IPS-18a (cell line): Measurements from ENCODE around the gene POLDIP2.

Experiments
- H3K27ac ChIP-seq: one replicate; pipeline ENCODE4 v1.5.1; 2013; ENCODE audit warnings: low read length
- H3K27me3 ChIP-seq: one replicate; pipeline ENCODE4 v1.6.1; 2013; ENCODE audit warnings: mild to moderate bottlenecking, low read length; ENCODE audit not compliant: control insufficient read depth, insufficient read depth
- H3K36me3 ChIP-seq: one replicate; pipeline ENCODE4 v1.6.1; 2013; ENCODE audit warnings: low read depth, low read length; ENCODE audit not compliant: control insufficient read depth
- H3K4me1 ChIP-seq: one replicate; pipeline ENCODE4 v1.6.1; 2013; ENCODE audit warnings: low read depth, low read length; ENCODE audit not compliant: control insufficient read depth
- H3K4me3 ChIP-seq: one replicate; pipeline ENCODE4 v1.5.1; 2013; ENCODE audit warnings: low read length
- H3K9ac ChIP-seq: one replicate; pipeline ENCODE4 v1.6.1; 2013; ENCODE audit warnings: mild to moderate bottlenecking, low read length, moderate library complexity
- H3K9me3 ChIP-seq: one replicate; pipeline ENCODE4 v1.6.1; 2013; ENCODE audit warnings: low read depth, low read length; ENCODE audit not compliant: control insufficient read depth

POLDIP2 gene

DNA sequence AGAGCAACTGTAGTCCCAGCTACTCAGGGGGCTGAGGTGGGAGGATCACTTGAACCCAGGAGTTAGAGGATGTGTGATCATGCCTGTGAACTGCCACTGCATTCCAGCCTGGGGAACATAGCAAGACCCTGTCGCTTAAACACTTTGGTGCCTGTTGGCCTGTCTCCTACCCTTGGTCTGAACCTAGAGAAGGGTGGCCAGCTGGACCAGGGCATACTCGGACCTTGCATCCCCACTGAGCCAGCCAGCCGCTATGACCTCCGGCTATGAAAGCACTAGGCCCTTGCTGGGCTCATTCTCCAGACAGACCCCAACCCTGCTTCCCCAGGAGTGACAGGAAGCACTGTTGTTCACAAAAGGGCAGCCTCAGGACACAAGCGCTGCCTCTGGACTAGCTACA is 26.7 kb downstream of the POLDIP2 start:
- Histone ChIP-seq H3K27me3 (no peaks in the 10 kb centered on the region), H3K4me1 (no peaks in the 10 kb centered on the region), H3K27ac (no peak overlapping the region), H3K9ac (no peak overlapping the region), H3K4me3 (no peak overlapping the region), H3K9me3 (no peaks in the 10 kb centered on the region), H3K36me3 (peaks cover 38% of the 10 kb centered on the region)

DNA sequence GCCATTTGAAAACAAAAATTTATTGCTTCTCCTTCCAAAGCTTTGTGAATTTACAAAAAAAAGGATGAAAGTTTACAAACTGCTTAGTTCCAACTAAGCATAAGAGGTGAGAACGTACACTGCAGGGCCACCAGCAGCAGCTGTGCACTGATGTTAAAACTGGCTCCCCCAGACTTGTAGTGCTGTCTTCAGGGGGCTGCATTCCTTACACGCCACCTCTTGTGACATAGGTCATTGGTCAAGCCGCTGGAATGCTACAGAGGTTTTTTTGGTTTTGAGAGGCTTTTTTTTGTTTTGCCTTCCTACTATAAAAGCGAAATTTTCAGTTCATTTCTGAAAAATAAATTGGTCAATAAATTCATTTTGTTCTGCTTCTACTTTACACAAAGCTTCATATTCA is 29.0 kb downstream of the POLDIP2 start:
- Histone ChIP-seq H3K9me3 (no peaks in the 10 kb centered on the region), H3K27me3 (no peaks in the 10 kb centered on the region), H3K4me1 (no peaks in the 10 kb centered on the region), H3K27ac (no peak overlapping the region), H3K36me3 (peaks cover 41% of the 10 kb centered on the region), H3K9ac (no peak overlapping the region), H3K4me3 (no peak overlapping the region)

GRCh38 chr17:28327709-28328108 is 29.6 kb downstream of the POLDIP2 start:
- Histone ChIP-seq H3K27me3 (no peaks in the 10 kb centered on the region), H3K36me3 (peaks cover 45% of the 10 kb centered on the region), H3K4me1 (peaks cover 3% of the 10 kb centered on the region)

DNA sequence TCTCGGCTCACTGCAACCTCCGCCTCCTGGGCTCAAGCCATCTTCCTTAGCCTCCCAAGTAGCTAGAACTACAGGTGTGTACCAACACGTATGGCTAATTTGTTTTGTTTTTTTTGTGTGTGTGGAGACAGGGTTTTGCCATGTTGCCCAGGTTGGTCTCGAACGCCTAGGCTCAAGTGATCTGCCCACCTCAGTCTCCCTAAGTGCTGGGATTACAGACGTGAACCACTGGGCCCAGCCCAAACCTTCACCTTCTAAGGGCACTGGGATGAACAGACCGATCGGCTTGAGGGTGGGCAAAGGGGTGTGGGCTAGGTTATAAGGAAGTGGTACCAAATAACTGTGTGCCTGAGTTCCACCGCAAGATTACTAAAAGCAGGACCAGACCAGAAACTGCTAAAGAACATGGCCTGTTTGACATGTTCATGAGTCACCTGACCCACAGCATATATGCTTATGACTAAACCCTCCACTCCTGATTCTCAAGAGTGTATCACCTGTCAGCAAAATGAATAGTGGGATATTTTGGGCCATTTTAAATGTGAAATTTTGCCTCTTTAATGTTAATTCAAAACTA is 30.2 kb downstream of the POLDIP2 start:
- H3K9me3 ChIP-seq, result no peaks in the 10 kb centered on the region
- H3K27ac ChIP-seq, result no peak overlapping the region
- no peak overlapping the region for H3K4me3 ChIP-seq
- H3K4me1 ChIP-seq, result peaks cover 3% of the 10 kb centered on the region
- H3K9ac ChIP-seq, result no peak overlapping the region
- no peaks in the 10 kb centered on the region for H3K27me3 ChIP-seq
- peaks cover 47% of the 10 kb centered on the region for H3K36me3 ChIP-seq

More at GRCh38 chr17:28327709-28328108, 29.6 kb downstream of the POLDIP2 start:
- Histone ChIP-seq H3K9me3 (no peaks in the 10 kb centered on the region), H3K27ac (no peak overlapping the region), H3K4me3 (no peak overlapping the region), H3K9ac (no peak overlapping the region)

DNA sequence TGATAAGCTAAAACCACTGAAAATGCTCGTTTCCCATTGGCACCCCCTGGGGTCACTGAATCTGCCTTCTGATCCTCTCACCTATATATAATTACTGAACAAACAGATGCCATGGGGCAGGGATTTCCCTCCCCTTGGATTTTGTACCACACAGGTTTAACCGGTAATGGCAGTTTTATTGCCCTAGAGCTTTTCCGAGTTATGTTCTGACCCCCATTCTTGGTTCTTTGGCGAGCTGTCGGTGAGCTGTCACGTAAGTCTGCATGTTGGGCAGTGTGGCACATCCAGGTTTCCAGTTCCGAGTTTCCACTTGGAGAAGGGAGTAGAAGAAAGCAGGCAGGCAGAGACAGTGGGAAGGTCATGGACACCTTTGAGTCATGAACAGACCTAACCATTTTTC is 31.2 kb downstream of the POLDIP2 start:
- H3K9me3 ChIP-seq, result no peaks in the 10 kb centered on the region
- peaks cover 47% of the 10 kb centered on the region for H3K36me3 ChIP-seq
- H3K4me1 ChIP-seq, result peaks cover 3% of the 10 kb centered on the region
- H3K27me3 ChIP-seq, result no peaks in the 10 kb centered on the region
- no peak overlapping the region for H3K4me3 ChIP-seq
- H3K9ac ChIP-seq, result no peak overlapping the region
- no peak overlapping the region for H3K27ac ChIP-seq

DNA sequence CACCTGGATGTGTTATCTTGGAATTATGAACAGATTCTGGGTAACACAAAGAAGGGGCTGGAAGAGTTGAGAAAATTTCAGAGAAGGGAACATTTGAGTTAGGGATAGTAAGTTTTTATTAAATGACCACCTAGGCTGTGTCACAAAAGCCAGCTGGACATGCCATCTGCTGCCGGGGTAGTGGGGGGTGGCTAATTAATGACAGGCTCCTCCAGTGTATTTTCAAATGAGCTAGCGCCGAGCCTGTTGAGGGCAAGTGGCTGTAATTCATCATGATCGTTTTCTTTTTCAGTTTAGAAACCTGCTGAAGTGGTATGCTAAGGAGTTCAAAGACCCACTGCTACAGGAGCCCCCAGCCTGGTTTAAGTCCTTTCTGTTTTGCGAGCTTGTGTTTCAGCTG is 32.1 kb downstream of the POLDIP2 start:
- Histone ChIP-seq H3K4me3 (no peak overlapping the region), H3K9me3 (no peaks in the 10 kb centered on the region), H3K27ac (no peak overlapping the region), H3K36me3 (peaks cover 47% of the 10 kb centered on the region), H3K9ac (no peak overlapping the region), H3K27me3 (no peaks in the 10 kb centered on the region), H3K4me1 (peaks cover 8% of the 10 kb centered on the region)

GRCh38 chr17:28324781-28325180 is 32.5 kb downstream of the POLDIP2 start:
- Histone ChIP-seq H3K4me3 (no peak overlapping the region), H3K27me3 (no peaks in the 10 kb centered on the region), H3K9me3 (no peaks in the 10 kb centered on the region), H3K36me3 (peaks cover 47% of the 10 kb centered on the region), H3K27ac (no peak overlapping the region), H3K9ac (no peak overlapping the region), H3K4me1 (peaks cover 8% of the 10 kb centered on the region)

DNA sequence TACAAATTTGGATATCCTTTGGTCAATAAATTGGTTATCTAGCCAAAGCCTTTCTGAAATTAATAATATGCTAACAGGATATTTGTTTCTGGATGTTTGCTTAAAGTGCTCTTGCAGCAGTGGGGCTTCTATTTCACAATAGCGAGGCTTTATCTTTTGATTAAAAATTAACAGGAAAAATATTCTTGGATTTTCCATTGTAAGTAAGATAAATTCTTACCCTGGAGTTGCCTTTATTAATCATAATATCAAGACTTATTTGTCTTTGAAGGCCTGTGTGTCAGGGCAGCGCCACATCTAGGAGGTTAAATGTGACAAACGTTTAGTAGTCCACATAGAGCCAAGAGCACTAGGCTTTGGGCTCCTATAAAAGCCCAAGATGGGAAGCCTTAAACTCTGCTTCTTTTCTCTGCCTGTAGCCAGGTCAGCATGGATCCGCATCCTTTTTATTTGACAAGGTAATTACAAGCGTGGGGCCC is 33.0 kb downstream of the POLDIP2 start:
- Histone ChIP-seq H3K9me3 (no peaks in the 10 kb centered on the region), H3K27me3 (no peaks in the 10 kb centered on the region), H3K36me3 (peaks cover 46% of the 10 kb centered on the region), H3K9ac (no peak overlapping the region), H3K27ac (no peak overlapping the region), H3K4me3 (no peak overlapping the region), H3K4me1 (peaks cover 8% of the 10 kb centered on the region)

DNA sequence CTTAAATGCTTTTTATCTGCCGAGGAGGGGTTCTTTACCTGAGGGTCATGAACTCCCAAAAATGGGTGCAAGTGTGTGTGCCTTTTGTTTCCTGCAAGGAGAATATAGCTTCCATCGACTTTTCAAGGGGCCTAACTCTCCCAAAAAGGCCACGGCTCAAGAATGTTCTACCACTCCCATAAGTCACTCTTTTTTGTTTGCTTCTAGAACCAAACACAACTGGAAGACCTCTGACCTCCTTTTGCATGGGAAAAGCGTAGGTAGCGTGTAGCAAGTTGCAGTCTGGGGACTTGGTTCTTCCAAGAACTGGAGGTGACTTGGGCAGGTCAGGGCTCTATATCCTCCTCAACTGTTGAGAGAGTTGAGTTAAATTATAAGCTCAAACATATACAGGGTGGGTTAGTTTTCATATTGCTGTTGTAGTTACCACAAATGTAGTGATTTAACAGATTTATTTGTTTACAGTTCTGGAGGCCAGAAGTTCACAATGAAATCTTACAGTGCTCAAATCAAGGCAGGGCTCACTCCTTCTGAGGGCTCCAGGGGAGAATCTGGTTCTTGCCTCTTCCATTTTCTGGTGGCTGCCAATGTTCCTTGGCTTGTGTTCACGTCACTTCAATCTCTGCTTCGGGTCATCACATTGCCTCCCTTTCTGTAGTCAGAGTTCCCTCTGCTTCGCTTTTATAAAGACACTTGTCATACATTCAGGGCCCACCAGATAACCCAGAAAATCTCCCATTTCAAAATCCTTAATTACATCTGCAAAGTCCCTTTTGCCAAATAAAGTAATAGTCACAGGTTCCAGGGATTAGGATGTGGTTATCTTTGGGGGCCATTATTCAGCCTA is 36.9 kb downstream of the POLDIP2 start:
- H3K27ac ChIP-seq, result no peak overlapping the region

GRCh38 chr17:28319598-28319935 is 37.8 kb downstream of the POLDIP2 start:
- H3K36me3 ChIP-seq, result peaks cover 6% of the 10 kb centered on the region
- H3K27ac ChIP-seq, result peak overlapping the region; percentile 70
- peak overlapping the region; percentile 94 for H3K9ac ChIP-seq
- peaks cover 14% of the 10 kb centered on the region for H3K4me1 ChIP-seq
- peak overlapping the region; percentile 84 for H3K4me3 ChIP-seq
- H3K27me3 ChIP-seq, result no peaks in the 10 kb centered on the region
- no peaks in the 10 kb centered on the region for H3K9me3 ChIP-seq

More for the DNA sequence above, 36.9 kb downstream of the POLDIP2 start:
- Histone ChIP-seq H3K27me3 (no peaks in the 10 kb centered on the region), H3K9ac (peak overlapping the region; percentile 94), H3K4me1 (peaks cover 14% of the 10 kb centered on the region), H3K4me3 (peak overlapping the region; percentile 84), H3K9me3 (no peaks in the 10 kb centered on the region), H3K36me3 (peaks cover 7% of the 10 kb centered on the region)

DNA sequence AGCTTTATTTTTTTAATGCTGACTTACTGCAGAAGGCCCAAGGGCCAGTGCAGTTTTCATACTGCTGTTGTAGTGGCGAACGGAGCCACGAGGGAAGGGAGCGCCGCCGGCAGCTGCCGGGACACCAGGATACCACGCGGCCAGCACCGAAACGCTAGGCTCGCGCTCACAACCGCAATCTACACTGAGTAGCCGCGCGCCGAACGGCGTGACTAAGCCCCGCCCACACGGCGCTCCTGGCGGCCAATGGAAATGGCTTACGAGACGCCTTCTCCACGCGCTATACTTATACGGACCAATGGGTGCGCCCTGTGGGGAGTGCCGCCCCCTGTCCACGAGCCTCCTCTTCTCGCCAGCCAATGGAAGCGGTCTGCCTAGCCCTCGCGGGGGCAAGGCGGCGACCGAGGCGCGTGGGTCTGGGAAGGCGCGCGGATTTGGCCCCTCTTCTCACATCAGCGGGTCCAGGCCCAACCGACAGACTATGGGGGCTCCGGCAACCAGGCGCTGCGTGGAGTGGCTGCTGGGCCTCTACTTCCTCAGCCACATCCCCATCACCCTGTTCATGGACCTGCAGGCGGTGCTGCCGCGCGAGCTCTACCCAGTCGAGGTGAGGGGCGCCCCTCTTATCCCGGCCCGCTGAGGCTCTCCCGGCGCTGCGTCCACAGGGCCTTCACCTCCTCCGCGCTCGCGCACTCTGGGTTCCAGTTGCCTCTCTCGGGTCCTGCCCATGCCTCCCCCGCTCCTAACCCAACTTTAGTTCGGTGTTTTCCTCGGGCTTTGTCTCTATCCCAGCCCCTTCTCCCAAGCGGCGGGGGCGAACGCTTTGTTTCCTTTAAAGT is 38.3 kb downstream of the POLDIP2 start, which contains the start of gene TMEM97:
Gene TMEM97, plus strand, starts transcription at position 442 of the 839 bp plus-strand sequence. Its CDS starts 40 bp downstream, at position 482.
- H3K9ac ChIP-seq, result peak within 1 kb of the TSS; percentile 94
- H3K36me3 ChIP-seq, result peaks cover 6% of the 10 kb centered on the region
- peaks cover 14% of the 10 kb centered on the region for H3K4me1 ChIP-seq
- peak within 1 kb of the TSS; percentile 70 for H3K27ac ChIP-seq
- H3K4me3 ChIP-seq, result peak within 1 kb of the TSS; percentile 84
- no peaks in the 10 kb centered on the region for H3K9me3 ChIP-seq
- no peaks in the 10 kb centered on the region for H3K27me3 ChIP-seq
